ENCODE measurements around the gene HADHB. TPM values are rescaled to one million over a fixed set of nuclear protein-coding genes. Genes with fewer than 3 reads are reported as not detected.

HADHB gene
- total RNA-seq, 1 donor from 2014 or later, result 1,332 TPM

- Histone ChIP-seq H3K27me3 (ENCODE audit: low read depth) (no peaks in the 10 kb centered on the region), H3K4me3 (no peak overlapping the region), H3K9me3 (replicated peaks) (no peaks in the 10 kb centered on the region), H3K27ac (replicated peaks) (no peak overlapping the region), H3K4me1 (peaks cover 24% of the 10 kb centered on the region), H3K36me3 (peaks cover 6% of the 10 kb centered on the region)
- TF ChIP-seq CTCF (IDR thresholded peaks at IDR 0.05; ENCODE audit: borderline replicate concordance), result no peak
- intact Hi-C loops (cut with micrococcal nuclease), result no loop called here
- no peak for DNase-seq
Measured at GRCh38 chr2:26295511-26295910, 50.8 kb downstream of the HADHB start.

- Histone ChIP-seq H3K4me3 (no peak overlapping the region), H3K27me3 (ENCODE audit: low read depth) (no peaks in the 10 kb centered on the region), H3K9me3 (replicated peaks) (no peaks in the 10 kb centered on the region), H3K27ac (replicated peaks) (no peak overlapping the region), H3K4me1 (peaks cover 26% of the 10 kb centered on the region), H3K36me3 (no peaks in the 10 kb centered on the region)
- intact Hi-C loops (cut with micrococcal nuclease), result no loop called here
- DNase-seq, result no peak
- TF ChIP-seq CTCF (IDR thresholded peaks at IDR 0.05; ENCODE audit: borderline replicate concordance), result no peak
Measured at GRCh38 chr2:26297061-26297460, 52.3 kb downstream of the HADHB start.

- TF ChIP-seq CTCF (IDR thresholded peaks at IDR 0.05; ENCODE audit: borderline replicate concordance), result no peak
- Histone ChIP-seq H3K27me3 (ENCODE audit: low read depth) (no peaks in the 10 kb centered on the region), H3K27ac (replicated peaks) (peak overlapping the region; percentile 78), H3K9me3 (replicated peaks) (no peaks in the 10 kb centered on the region), H3K4me3 (peak overlapping the region; percentile 73), H3K36me3 (no peaks in the 10 kb centered on the region), H3K4me1 (peaks cover 26% of the 10 kb centered on the region)
- no peak for DNase-seq
- intact Hi-C loops (cut with micrococcal nuclease), result no loop called here
Measured at GRCh38 chr2:26298286-26298637, 53.5 kb downstream of the HADHB start.

DNA sequence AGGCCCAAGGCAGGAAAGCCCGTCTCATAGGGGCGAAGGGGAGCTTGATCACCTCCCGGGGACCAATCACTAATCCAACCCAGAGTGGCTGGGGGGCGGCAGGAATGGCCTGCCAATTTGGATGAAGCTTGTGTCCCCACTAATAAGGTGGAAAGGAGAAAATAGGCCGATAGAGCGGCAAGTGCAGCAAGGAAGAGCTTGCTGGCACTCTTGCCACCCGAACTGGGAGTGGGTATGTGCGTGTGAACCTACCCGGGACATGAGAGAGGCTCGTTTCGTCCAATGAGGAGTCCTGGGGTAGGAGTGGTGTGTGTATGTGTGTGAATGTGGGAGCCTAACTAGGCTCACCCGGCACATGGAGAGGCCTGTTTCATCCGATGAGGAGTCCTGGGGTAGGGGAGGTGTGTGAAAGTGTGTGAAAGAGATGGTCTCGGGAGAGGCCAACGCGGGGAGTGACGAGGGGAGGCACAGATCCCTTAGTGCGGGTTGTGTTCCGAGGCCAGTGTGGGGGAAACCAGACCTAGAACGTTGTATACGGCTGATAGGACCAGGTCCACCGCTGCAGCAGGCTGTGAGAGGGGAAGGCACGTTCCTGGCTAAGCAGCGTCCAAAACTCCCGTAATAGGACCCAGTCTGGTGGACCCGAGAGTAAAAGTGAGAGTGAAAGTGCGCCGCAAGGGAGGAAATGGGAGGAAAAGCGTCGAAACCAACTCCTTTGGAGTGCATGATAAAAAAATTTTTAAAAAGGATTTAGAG lies 54.1 kb downstream of the HADHB start:
- Histone ChIP-seq H3K9me3 (replicated peaks) (no peaks in the 10 kb centered on the region), H3K27me3 (ENCODE audit: low read depth) (no peaks in the 10 kb centered on the region), H3K27ac (replicated peaks) (peak overlapping the region; percentile 78), H3K4me3 (peak overlapping the region; percentile 73), H3K4me1 (peaks cover 26% of the 10 kb centered on the region), H3K36me3 (no peaks in the 10 kb centered on the region)
- DNase-seq, result no peak
- no peak for TF ChIP-seq CTCF (IDR thresholded peaks at IDR 0.05; ENCODE audit: borderline replicate concordance)
- intact Hi-C loops (cut with micrococcal nuclease), result no loop called here

DNA sequence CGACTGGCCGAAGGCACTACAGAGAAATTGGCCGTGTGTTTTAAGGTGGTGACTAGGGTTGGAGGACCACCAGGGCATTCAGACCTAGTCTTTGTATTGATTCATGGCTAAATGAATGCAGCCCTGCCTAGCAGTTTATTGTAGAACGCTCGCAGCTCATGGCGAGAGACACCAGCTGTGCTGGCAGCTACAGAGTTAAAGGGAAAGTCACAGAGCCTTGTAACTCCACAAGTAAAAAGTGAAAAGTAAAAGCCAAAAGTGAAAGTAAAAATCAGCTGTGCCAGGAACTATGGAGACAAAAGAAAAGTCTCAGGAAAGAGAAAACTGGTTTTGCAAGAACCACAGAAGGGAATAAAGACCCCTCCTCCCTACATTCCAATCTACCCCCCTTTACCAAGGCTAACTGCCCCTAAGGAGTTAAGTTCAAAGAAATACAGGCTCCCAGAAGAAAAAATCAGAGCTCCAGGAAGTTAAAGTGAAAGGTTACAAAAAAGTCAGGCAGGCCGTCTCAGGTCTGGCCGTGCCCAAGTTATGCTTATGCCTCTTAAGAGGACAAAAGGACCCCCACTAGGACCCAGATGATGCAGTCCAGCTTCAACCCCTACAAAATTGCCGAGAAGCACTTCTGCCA lies 54.8 kb downstream of the HADHB start:
- H3K4me1 ChIP-seq, result peaks cover 26% of the 10 kb centered on the region
- no peaks in the 10 kb centered on the region for H3K36me3 ChIP-seq
- no peaks in the 10 kb centered on the region for H3K9me3 ChIP-seq (replicated peaks)
- H3K27me3 ChIP-seq (ENCODE audit: low read depth), result no peaks in the 10 kb centered on the region
- intact Hi-C loops (cut with micrococcal nuclease), result no loop called here
- H3K27ac ChIP-seq (replicated peaks), result peak overlapping the region; percentile 78
- no peak for TF ChIP-seq CTCF (IDR thresholded peaks at IDR 0.05; ENCODE audit: borderline replicate concordance)
- H3K4me3 ChIP-seq, result peak overlapping the region; percentile 73
- no peak for DNase-seq

Data from left ventricle myocardium inferior (tissue), 1 donor.